Immature natural killer cell (primary cell): ENCODE data around the gene NPHS1. TPM values are rescaled to one million over a fixed set of nuclear protein-coding genes. Genes with fewer than 3 reads are reported as not detected.

ENCODE experiments used
- DNase-seq, 3 donors: peaks; one replicate each; pipeline ENCODE4 v3.0.0; 2022; ENCODE audit warnings: mixed read lengths in 1 of 3
- H3K27ac Mint-ChIP-seq, 6 donors: one replicate each; pipeline ENCODE4 v1.8.0; 2020; ENCODE audit warnings: mixed read lengths in 6 of 6, mild to moderate bottlenecking in 5 of 6, inconsistent platforms in 4 of 6, moderate library complexity in 3 of 6
- H3K27me3 Mint-ChIP-seq, 3 donors: one replicate each; pipeline ENCODE4 v1.8.0; 2020 to 2021; ENCODE audit warnings: low read depth in 3 of 3, mild to moderate bottlenecking in 3 of 3, mixed read lengths in 3 of 3, moderate library complexity in 3 of 3, inconsistent platforms in 1 of 3
- H3K36me3 Mint-ChIP-seq, 3 donors: one replicate each; pipeline ENCODE4 v1.8.0; 2020; ENCODE audit warnings: mixed read lengths in 3 of 3, inconsistent platforms in 2 of 3, mild to moderate bottlenecking in 2 of 3
- H3K4me1 Mint-ChIP-seq, 2 donors: one replicate each; pipeline ENCODE4 v1.8.0; 2020; ENCODE audit warnings: inconsistent platforms in 2 of 2, mild to moderate bottlenecking in 2 of 2, mixed read lengths in 2 of 2, moderate library complexity in 1 of 2
- H3K4me3 Mint-ChIP-seq, 5 donors: one replicate each; pipeline ENCODE4 v1.8.0; 2020; ENCODE audit warnings: mild to moderate bottlenecking in 5 of 5, mixed read lengths in 5 of 5, inconsistent platforms in 3 of 5, moderate library complexity in 3 of 5
- H3K9me3 Mint-ChIP-seq, 6 donors: one replicate each; pipeline ENCODE4 v1.8.0; 2020; ENCODE audit warnings: mild to moderate bottlenecking in 6 of 6, mixed read lengths in 6 of 6, inconsistent platforms in 4 of 6, moderate library complexity in 3 of 6
- polyA plus RNA-seq, 3 donors: library from polyadenylated mRNA; unstranded; fragments of 300-500 nt; fragmentation: Illumina TruSeq; gene quantifications; one replicate each; pipeline ENCODE4 v1.2.3, GENCODE V29; 2021

NPHS1 gene
- polyA plus RNA-seq, 3 donors from 2014 or later = not detected

GRCh38 chr19:35788205-35788960, 63.9 kb downstream of the NPHS1 start:
- H3K4me1 Mint-ChIP-seq = peaks cover 3 to 4% of the 10 kb centered on the region in 2 donors
- no peaks in the 10 kb centered on the region for H3K36me3 Mint-ChIP-seq
- H3K9me3 Mint-ChIP-seq = no peaks in the 10 kb centered on the region
- no peak for DNase-seq
- H3K4me3 Mint-ChIP-seq = no peak overlapping the region
- H3K27me3 Mint-ChIP-seq = peaks cover 0 to 2% (median 0%) of the 10 kb centered on the region in 3 donors
- peak overlapping the region in 3 of 6 donors; percentile 20 to 34 (median 31) for H3K27ac Mint-ChIP-seq

- Mint-ChIP-seq H3K36me3 (peaks cover 0 to 6% (median 0%) of the 10 kb centered on the region in 3 donors), H3K4me1 (peaks cover 6 to 10% of the 10 kb centered on the region in 2 donors), H3K27ac (no peak overlapping the region), H3K27me3 (no peaks in the 10 kb centered on the region), H3K4me3 (no peak overlapping the region), H3K9me3 (no peaks in the 10 kb centered on the region)
- DNase-seq = no peak
Measured at GRCh38 chr19:35787227-35787799, 65.0 kb downstream of the NPHS1 start.

GRCh38 chr19:35786299-35787160, 65.8 kb downstream of the NPHS1 start:
- Mint-ChIP-seq H3K4me1 (peaks cover 6 to 10% of the 10 kb centered on the region in 2 donors), H3K4me3 (no peak overlapping the region), H3K27me3 (no peaks in the 10 kb centered on the region), H3K36me3 (peaks cover 0 to 6% (median 1%) of the 10 kb centered on the region in 3 donors), H3K9me3 (no peaks in the 10 kb centered on the region), H3K27ac (no peak overlapping the region)
- no peak for DNase-seq

- H3K27me3 Mint-ChIP-seq = peaks cover 0 to 1% (median 0%) of the 10 kb centered on the region in 3 donors
- no peak overlapping the region for H3K27ac Mint-ChIP-seq
- no peak for DNase-seq
- H3K4me1 Mint-ChIP-seq = peaks cover 6 to 10% of the 10 kb centered on the region in 2 donors
- peaks cover 0 to 6% (median 6%) of the 10 kb centered on the region in 3 donors for H3K36me3 Mint-ChIP-seq
- no peaks in the 10 kb centered on the region for H3K9me3 Mint-ChIP-seq
- no peak overlapping the region for H3K4me3 Mint-ChIP-seq
Measured at GRCh38 chr19:35785339-35785627, 67.0 kb downstream of the NPHS1 start.

- H3K4me3 Mint-ChIP-seq = no peak overlapping the region
- DNase-seq = no peak
- peaks cover 0 to 6% (median 6%) of the 10 kb centered on the region in 3 donors for H3K36me3 Mint-ChIP-seq
- H3K27ac Mint-ChIP-seq = no peak overlapping the region
- H3K9me3 Mint-ChIP-seq = no peaks in the 10 kb centered on the region
- H3K27me3 Mint-ChIP-seq = peaks cover 0 to 1% (median 0%) of the 10 kb centered on the region in 3 donors
- peaks cover 6 to 10% of the 10 kb centered on the region in 2 donors for H3K4me1 Mint-ChIP-seq
Measured at GRCh38 chr19:35784503-35785338, 67.6 kb downstream of the NPHS1 start.

GRCh38 chr19:35783469-35784434, 68.6 kb downstream of the NPHS1 start:
- peaks cover 0 to 10% (median 9%) of the 10 kb centered on the region in 3 donors for H3K36me3 Mint-ChIP-seq
- H3K9me3 Mint-ChIP-seq = no peaks in the 10 kb centered on the region
- H3K4me1 Mint-ChIP-seq = peaks cover 6 to 10% of the 10 kb centered on the region in 2 donors
- no peak overlapping the region for H3K4me3 Mint-ChIP-seq
- H3K27ac Mint-ChIP-seq = peak overlapping the region in 1 of 6 donors; percentile 29
- DNase-seq = no peak
- peaks cover 0 to 1% (median 0%) of the 10 kb centered on the region in 3 donors for H3K27me3 Mint-ChIP-seq

GRCh38 chr19:35782589-35782988, 69.7 kb downstream of the NPHS1 start:
- Mint-ChIP-seq H3K27me3 (peaks cover 0 to 4% (median 0%) of the 10 kb centered on the region in 3 donors), H3K4me1 (peaks cover 6 to 10% of the 10 kb centered on the region in 2 donors), H3K4me3 (no peak overlapping the region), H3K36me3 (peaks cover 0 to 10% (median 9%) of the 10 kb centered on the region in 3 donors), H3K9me3 (no peaks in the 10 kb centered on the region), H3K27ac (no peak overlapping the region)
- DNase-seq = no peak

GRCh38 chr19:35781650-35782049, 70.7 kb downstream of the NPHS1 start:
- Mint-ChIP-seq H3K27me3 (peaks cover 0 to 4% (median 0%) of the 10 kb centered on the region in 3 donors), H3K27ac (peak overlapping the region in 1 of 6 donors; percentile 35)
- no peak for DNase-seq

GRCh38 chr19:35780717-35781116, 71.6 kb downstream of the NPHS1 start:
- no peak overlapping the region for H3K4me3 Mint-ChIP-seq
- H3K27me3 Mint-ChIP-seq = peaks cover 0 to 4% (median 0%) of the 10 kb centered on the region in 3 donors
- H3K4me1 Mint-ChIP-seq = peaks cover 10 to 19% of the 10 kb centered on the region in 2 donors
- no peak overlapping the region for H3K27ac Mint-ChIP-seq
- no peak for DNase-seq
- H3K9me3 Mint-ChIP-seq = no peaks in the 10 kb centered on the region
- peaks cover 0 to 10% (median 9%) of the 10 kb centered on the region in 3 donors for H3K36me3 Mint-ChIP-seq

More at GRCh38 chr19:35781650-35782049, 70.7 kb downstream of the NPHS1 start:
- peaks cover 0 to 10% (median 9%) of the 10 kb centered on the region in 3 donors for H3K36me3 Mint-ChIP-seq
- no peak overlapping the region for H3K4me3 Mint-ChIP-seq
- H3K4me1 Mint-ChIP-seq = peaks cover 10% of the 10 kb centered on the region in 2 donors
- H3K9me3 Mint-ChIP-seq = no peaks in the 10 kb centered on the region

GRCh38 chr19:35780058-35780457, 72.2 kb downstream of the NPHS1 start:
- no peak overlapping the region for H3K27ac Mint-ChIP-seq
- DNase-seq = no peak
- H3K4me3 Mint-ChIP-seq = no peak overlapping the region
- no peaks in the 10 kb centered on the region for H3K9me3 Mint-ChIP-seq
- H3K4me1 Mint-ChIP-seq = peaks cover 13 to 21% of the 10 kb centered on the region in 2 donors
- H3K27me3 Mint-ChIP-seq = peaks cover 0 to 4% (median 0%) of the 10 kb centered on the region in 3 donors
- H3K36me3 Mint-ChIP-seq = peaks cover 0 to 10% (median 9%) of the 10 kb centered on the region in 3 donors

- Mint-ChIP-seq H3K27ac (no peak overlapping the region), H3K4me1 (peaks cover 23 to 29% of the 10 kb centered on the region in 2 donors), H3K36me3 (peaks cover 0 to 10% (median 9%) of the 10 kb centered on the region in 3 donors), H3K9me3 (no peaks in the 10 kb centered on the region), H3K4me3 (no peak overlapping the region), H3K27me3 (peaks cover 0 to 4% (median 4%) of the 10 kb centered on the region in 3 donors)
- no peak for DNase-seq
Measured at GRCh38 chr19:35779033-35779432, 73.3 kb downstream of the NPHS1 start.

- no peak overlapping the region for H3K27ac Mint-ChIP-seq
- peaks cover 16 to 25% of the 10 kb centered on the region in 2 donors for H3K4me1 Mint-ChIP-seq
- H3K9me3 Mint-ChIP-seq = no peaks in the 10 kb centered on the region
Measured at GRCh38 chr19:35777961-35778360, 74.3 kb downstream of the NPHS1 start.

More at GRCh38 chr19:35777961-35778360, 74.3 kb downstream of the NPHS1 start:
- peak overlapping the region in 4 of 5 donors; percentile 13 to 61 (median 27) for H3K4me3 Mint-ChIP-seq
- DNase-seq = no peak
- H3K27me3 Mint-ChIP-seq = peaks cover 0 to 4% (median 4%) of the 10 kb centered on the region in 3 donors
- H3K36me3 Mint-ChIP-seq = peaks cover 0 to 9% (median 6%) of the 10 kb centered on the region in 3 donors
